HepG2 (cell line): Measurements from ENCODE around the gene RNPEPL1. TPM values are rescaled to one million over a fixed set of nuclear protein-coding genes. Genes with fewer than 3 reads are reported as not detected.

Experiments used
- HNF4A ChIP-seq: sonication (generic); formaldehyde crosslinking; IDR thresholded peaks from 2 replicates; pipeline ENCODE4 v1.4.0; 2020; ENCODE audit warnings: missing genetic modification reagents
- ISL2 ChIP-seq: sonication (generic); formaldehyde crosslinking; IDR thresholded peaks from 2 replicates; pipeline ENCODE4 v1.5.0; 2020; ENCODE audit warnings: missing genetic modification reagents
- KMT2A ChIP-seq: sonication (generic); formaldehyde crosslinking; IDR thresholded peaks from 2 replicates; pipeline ENCODE4 v1.4.0; 2020; ENCODE audit warnings: missing genetic modification reagents
- MIER2 ChIP-seq: IDR thresholded peaks from 2 replicates; pipeline ENCODE4 v1.6.1; 2016; ENCODE audit warnings: missing biosample characterization, missing genetic modification reagents
- PTBP1 ChIP-seq: fragments of 200-400 bp; formaldehyde crosslinking; IDR thresholded peaks from 2 replicates; pipeline ENCODE4 v1.6.1; 2018; ENCODE audit warnings: low read length, low read depth; ENCODE audit not compliant: poor library complexity, severe bottlenecking
- RARG ChIP-seq: sonication (generic); formaldehyde crosslinking; IDR thresholded peaks from 2 replicates; pipeline ENCODE4 v1.4.0; 2020; ENCODE audit warnings: low read depth, mild to moderate bottlenecking, missing genetic modification reagents
- RBFOX2 ChIP-seq: fragments of 200-400 bp; formaldehyde crosslinking; IDR thresholded peaks from 2 replicates; pipeline ENCODE4 v1.6.1; 2017; ENCODE audit warnings: low read depth, mild to moderate bottlenecking, low read length
- SCMH1 ChIP-seq: sonication (generic); formaldehyde crosslinking; IDR thresholded peaks from 2 replicates; pipeline ENCODE4 v1.9.0; 2021; ENCODE audit warnings: missing genetic modification reagents, mild to moderate bottlenecking, borderline replicate concordance
- SMAD3 ChIP-seq: sonication (generic); formaldehyde crosslinking; IDR thresholded peaks from 2 replicates; pipeline ENCODE4 v1.4.0; 2020; ENCODE audit warnings: missing genetic modification reagents
- SP4 ChIP-seq: sonication (generic); formaldehyde crosslinking; IDR thresholded peaks from 2 replicates; pipeline ENCODE4 v1.8.1; 2023; ENCODE audit warnings: mild to moderate bottlenecking, missing genetic modification reagents
- ZBTB21 ChIP-seq: sonication (generic); formaldehyde crosslinking; IDR thresholded peaks from 2 replicates; pipeline ENCODE4 v1.4.0; 2020; ENCODE audit warnings: missing genetic modification reagents
- ZBTB7A ChIP-seq: sonication (generic); formaldehyde crosslinking; IDR thresholded peaks from 2 replicates; pipeline ENCODE4 v1.8.0; 2022; ENCODE audit warnings: mild to moderate bottlenecking, missing genetic modification reagents
- ZNF10 ChIP-seq: sonication (generic); formaldehyde crosslinking; IDR thresholded peaks from 2 replicates; pipeline ENCODE4 v1.4.0; 2020; ENCODE audit warnings: mild to moderate bottlenecking, low read depth, missing genetic modification reagents, borderline replicate concordance
- ZNF180 ChIP-seq: sonication (generic); formaldehyde crosslinking; IDR thresholded peaks from 2 replicates; pipeline ENCODE4 v1.4.0; 2020; ENCODE audit warnings: low read depth, missing genetic modification reagents, borderline replicate concordance
- ZNF20 ChIP-seq: sonication (generic); formaldehyde crosslinking; IDR thresholded peaks from 2 replicates; pipeline ENCODE4 v1.4.0; 2020; ENCODE audit warnings: mild to moderate bottlenecking, moderate library complexity, missing genetic modification reagents
- ZZZ3 ChIP-seq: sonication (generic); formaldehyde crosslinking; IDR thresholded peaks from 2 replicates; pipeline ENCODE4 v1.4.0; 2020; ENCODE audit warnings: missing genetic modification reagents, mild to moderate bottlenecking, borderline replicate concordance
- polyA plus RNA-seq, 8 experiments: library from polyadenylated mRNA; depleted of rRNA in 3 of 8; stranded (reverse) in 7 of 8; unstranded in 1 of 8; fragments of >200 nt; fragmentation: Illumina TruSeq in 4 of 8; extraction: Trizol in 4 of 8; gene quantifications; 2 replicates each; pipeline versions ENCODE4 v1.2.1 to v1.2.3, GENCODE V29; 2011 to 2016; ENCODE audit warnings: low read depth in 4 of 8, missing spikeins in 1 of 8, mixed read lengths in 1 of 8; ENCODE audit not compliant: insufficient read depth in 1 of 8
- total RNA-seq, 5 experiments: library from RNA; depleted of rRNA; stranded (reverse); fragments of >200 nt; fragmentation: Illumina TruSeq; extraction: Trizol; gene quantifications; 2 replicates each; pipeline ENCODE4 v1.2.3, GENCODE V29; 2016; ENCODE audit warnings: low read depth in 1 of 5
- TF ChIP-seq, protein P1 (sequence below): sonication (generic); formaldehyde crosslinking; IDR thresholded peaks from 2 replicates; pipeline ENCODE4 v1.4.0; 2020; ENCODE audit warnings: missing genetic modification reagents
- TF ChIP-seq, protein P2 (sequence below): sonication (generic); formaldehyde crosslinking; IDR thresholded peaks from 2 replicates; pipeline ENCODE4 v1.4.0; 2020; ENCODE audit warnings: missing genetic modification reagents, borderline replicate concordance
- TF ChIP-seq, protein P3 (sequence below): sonication (generic); formaldehyde crosslinking; IDR thresholded peaks from 2 replicates; pipeline ENCODE4 v1.4.0; 2020; ENCODE audit warnings: mild to moderate bottlenecking, missing genetic modification reagents
- TF ChIP-seq, protein P4 (sequence below): sonication (generic); formaldehyde crosslinking; IDR thresholded peaks from 2 replicates; pipeline ENCODE4 v1.5.0; 2020; ENCODE audit warnings: missing genetic modification reagents, mild to moderate bottlenecking, borderline replicate concordance
- TF ChIP-seq, protein P5 (sequence below): IDR thresholded peaks from 2 replicates; pipeline ENCODE4 v1.6.1; 2016; ENCODE audit warnings: mild to moderate bottlenecking, missing biosample characterization, missing genetic modification reagents

Gene RNPEPL1
- total and polyA plus RNA-seq, 2 of the 13 experiments (the other 11 are each of a cell fraction or from before 2014, with no cell fraction given): 13.0 to 18.0 TPM

DNA sequence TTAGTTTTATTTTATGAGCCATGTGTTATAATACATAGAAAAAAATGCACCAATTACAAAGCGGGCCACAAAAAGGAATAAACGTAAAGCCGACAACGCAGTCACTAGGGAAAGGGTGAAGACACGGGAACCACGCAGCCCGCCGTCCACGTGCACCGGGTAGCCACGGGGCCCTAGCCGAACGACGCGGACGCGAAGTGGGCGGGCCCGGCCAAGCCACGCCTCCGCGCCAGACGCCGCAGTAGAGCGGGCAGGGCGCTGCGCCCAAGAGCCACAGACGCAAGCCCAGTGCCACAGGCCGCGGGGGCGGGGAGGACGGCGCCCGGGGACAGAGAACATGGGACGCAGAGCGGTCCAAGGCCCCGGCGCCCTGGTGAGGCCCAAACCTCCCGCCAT is 8.2 kb upstream of the RNPEPL1 start, which contains the start of gene DUSP28 (continued):
- TF ChIP-seq ZNF20 (CRISPR knock-in tag) (no peak; the same call in 1 of the 2 replicates), ZBTB21 (CRISPR knock-in tag) (no peak), ZBTB7A (CRISPR knock-in tag) (no peak), MIER2 (CRISPR knock-in tag) (0 out of 2 replicates have a peak, but pooled peaks have one; percentile 30), ZNF10 (no peak), ZZZ3 (CRISPR knock-in tag) (peak; percentile 76), ISL2 (CRISPR knock-in tag) (peak; percentile 75), KMT2A (CRISPR knock-in tag) (peak; percentile 32; the same call in 1 of the 2 replicates), SCMH1 (CRISPR knock-in tag) (no peak), SMAD3 (CRISPR knock-in tag) (no peak), RBFOX2 (no peak), RARG (CRISPR knock-in tag) (no peak), ZNF180 (CRISPR knock-in tag) (no peak), HNF4A (no peak; the same call in 1 of the 2 replicates), SP4 (CRISPR knock-in tag) (peak; percentile 86), PTBP1 (no peak)
- TF ChIP-seq, protein P1, sequence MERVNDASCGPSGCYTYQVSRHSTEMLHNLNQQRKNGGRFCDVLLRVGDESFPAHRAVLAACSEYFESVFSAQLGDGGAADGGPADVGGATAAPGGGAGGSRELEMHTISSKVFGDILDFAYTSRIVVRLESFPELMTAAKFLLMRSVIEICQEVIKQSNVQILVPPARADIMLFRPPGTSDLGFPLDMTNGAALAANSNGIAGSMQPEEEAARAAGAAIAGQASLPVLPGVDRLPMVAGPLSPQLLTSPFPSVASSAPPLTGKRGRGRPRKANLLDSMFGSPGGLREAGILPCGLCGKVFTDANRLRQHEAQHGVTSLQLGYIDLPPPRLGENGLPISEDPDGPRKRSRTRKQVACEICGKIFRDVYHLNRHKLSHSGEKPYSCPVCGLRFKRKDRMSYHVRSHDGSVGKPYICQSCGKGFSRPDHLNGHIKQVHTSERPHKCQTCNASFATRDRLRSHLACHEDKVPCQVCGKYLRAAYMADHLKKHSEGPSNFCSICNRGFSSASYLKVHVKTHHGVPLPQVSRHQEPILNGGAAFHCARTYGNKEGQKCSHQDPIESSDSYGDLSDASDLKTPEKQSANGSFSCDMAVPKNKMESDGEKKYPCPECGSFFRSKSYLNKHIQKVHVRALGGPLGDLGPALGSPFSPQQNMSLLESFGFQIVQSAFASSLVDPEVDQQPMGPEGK (CRISPR knock-in tag): peak; percentile 73
- TF ChIP-seq, protein P2, sequence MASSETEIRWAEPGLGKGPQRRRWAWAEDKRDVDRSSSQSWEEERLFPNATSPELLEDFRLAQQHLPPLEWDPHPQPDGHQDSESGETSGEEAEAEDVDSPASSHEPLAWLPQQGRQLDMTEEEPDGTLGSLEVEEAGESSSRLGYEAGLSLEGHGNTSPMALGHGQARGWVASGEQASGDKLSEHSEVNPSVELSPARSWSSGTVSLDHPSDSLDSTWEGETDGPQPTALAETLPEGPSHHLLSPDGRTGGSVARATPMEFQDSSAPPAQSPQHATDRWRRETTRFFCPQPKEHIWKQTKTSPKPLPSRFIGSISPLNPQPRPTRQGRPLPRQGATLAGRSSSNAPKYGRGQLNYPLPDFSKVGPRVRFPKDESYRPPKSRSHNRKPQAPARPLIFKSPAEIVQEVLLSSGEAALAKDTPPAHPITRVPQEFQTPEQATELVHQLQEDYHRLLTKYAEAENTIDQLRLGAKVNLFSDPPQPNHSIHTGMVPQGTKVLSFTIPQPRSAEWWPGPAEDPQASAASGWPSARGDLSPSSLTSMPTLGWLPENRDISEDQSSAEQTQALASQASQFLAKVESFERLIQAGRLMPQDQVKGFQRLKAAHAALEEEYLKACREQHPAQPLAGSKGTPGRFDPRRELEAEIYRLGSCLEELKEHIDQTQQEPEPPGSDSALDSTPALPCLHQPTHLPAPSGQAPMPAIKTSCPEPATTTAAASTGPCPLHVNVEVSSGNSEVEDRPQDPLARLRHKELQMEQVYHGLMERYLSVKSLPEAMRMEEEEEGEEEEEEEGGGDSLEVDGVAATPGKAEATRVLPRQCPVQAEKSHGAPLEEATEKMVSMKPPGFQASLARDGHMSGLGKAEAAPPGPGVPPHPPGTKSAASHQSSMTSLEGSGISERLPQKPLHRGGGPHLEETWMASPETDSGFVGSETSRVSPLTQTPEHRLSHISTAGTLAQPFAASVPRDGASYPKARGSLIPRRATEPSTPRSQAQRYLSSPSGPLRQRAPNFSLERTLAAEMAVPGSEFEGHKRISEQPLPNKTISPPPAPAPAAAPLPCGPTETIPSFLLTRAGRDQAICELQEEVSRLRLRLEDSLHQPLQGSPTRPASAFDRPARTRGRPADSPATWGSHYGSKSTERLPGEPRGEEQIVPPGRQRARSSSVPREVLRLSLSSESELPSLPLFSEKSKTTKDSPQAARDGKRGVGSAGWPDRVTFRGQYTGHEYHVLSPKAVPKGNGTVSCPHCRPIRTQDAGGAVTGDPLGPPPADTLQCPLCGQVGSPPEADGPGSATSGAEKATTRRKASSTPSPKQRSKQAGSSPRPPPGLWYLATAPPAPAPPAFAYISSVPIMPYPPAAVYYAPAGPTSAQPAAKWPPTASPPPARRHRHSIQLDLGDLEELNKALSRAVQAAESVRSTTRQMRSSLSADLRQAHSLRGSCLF (CRISPR knock-in tag): no peak; the same call in 1 of the 2 replicates
- TF ChIP-seq, protein P3, sequence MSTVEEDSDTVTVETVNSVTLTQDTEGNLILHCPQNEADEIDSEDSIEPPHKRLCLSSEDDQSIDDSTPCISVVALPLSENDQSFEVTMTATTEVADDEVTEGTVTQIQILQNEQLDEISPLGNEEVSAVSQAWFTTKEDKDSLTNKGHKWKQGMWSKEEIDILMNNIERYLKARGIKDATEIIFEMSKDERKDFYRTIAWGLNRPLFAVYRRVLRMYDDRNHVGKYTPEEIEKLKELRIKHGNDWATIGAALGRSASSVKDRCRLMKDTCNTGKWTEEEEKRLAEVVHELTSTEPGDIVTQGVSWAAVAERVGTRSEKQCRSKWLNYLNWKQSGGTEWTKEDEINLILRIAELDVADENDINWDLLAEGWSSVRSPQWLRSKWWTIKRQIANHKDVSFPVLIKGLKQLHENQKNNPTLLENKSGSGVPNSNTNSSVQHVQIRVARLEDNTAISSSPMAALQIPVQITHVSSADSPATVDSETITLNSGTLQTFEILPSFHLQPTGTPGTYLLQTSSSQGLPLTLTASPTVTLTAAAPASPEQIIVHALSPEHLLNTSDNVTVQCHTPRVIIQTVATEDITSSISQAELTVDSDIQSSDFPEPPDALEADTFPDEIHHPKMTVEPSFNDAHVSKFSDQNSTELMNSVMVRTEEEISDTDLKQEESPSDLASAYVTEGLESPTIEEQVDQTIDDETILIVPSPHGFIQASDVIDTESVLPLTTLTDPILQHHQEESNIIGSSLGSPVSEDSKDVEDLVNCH (CRISPR knock-in tag): no peak
- TF ChIP-seq, protein P4, sequence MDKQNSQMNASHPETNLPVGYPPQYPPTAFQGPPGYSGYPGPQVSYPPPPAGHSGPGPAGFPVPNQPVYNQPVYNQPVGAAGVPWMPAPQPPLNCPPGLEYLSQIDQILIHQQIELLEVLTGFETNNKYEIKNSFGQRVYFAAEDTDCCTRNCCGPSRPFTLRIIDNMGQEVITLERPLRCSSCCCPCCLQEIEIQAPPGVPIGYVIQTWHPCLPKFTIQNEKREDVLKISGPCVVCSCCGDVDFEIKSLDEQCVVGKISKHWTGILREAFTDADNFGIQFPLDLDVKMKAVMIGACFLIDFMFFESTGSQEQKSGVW: no peak; the same call in 1 of the 2 replicates
- TF ChIP-seq, protein P5, sequence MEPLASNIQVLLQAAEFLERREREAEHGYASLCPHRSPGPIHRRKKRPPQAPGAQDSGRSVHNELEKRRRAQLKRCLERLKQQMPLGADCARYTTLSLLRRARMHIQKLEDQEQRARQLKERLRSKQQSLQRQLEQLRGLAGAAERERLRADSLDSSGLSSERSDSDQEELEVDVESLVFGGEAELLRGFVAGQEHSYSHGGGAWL: peak; percentile 96
